Activated naive CD4-positive, alpha-beta T cell (primary cell): ENCODE data around the gene ZNF793.
A peak's percentile ranks its signal among the peaks of the same experiment; 100 is the strongest.

Source experiments
- DNase-seq, 4 experiments: peaks; one replicate each; lab custom pipeline; 2025; lab: John Stamatoyannopoulos, UW

The ZNF793 gene

GRCh38 chr19:37506387-37507166, at the start of gene ZNF793:
Gene ZNF793, plus strand, starts transcription at chr19:37506939. Its CDS starts 16,501 bp downstream, at chr19:37523440.
- DNase-seq = peak; percentile 26 to 65 (median 47)

GRCh38 chr19:37466277-37466797, 40.4 kb upstream of the ZNF793 start:
- DNase-seq = no peak

- peak; percentile 62 to 79 (median 70) for DNase-seq
Observed at GRCh38 chr19:37466798-37467607, 39.7 kb upstream of the ZNF793 start, which contains the start of gene ZNF569. Gene ZNF569, minus strand, starts transcription at chr19:37467444. Its CDS starts 22,523 bp downstream, at chr19:37444921.

GRCh38 chr19:37467608-37468090, 39.1 kb upstream of the ZNF793 start:
- no peak for DNase-seq

GRCh38 chr19:37468961-37469777, 37.6 kb upstream of the ZNF793 start, which contains the start of gene ZNF570:
Gene ZNF570, plus strand, starts transcription at chr19:37469356. Its CDS starts 999 bp downstream, at chr19:37470355.
- peak; percentile 71 to 86 (median 74) for DNase-seq

- DNase-seq = no peak
Observed at GRCh38 chr19:37470216-37470615, 36.5 kb upstream of the ZNF793 start.

GRCh38 chr19:37472165-37472564, 34.6 kb upstream of the ZNF793 start:
- DNase-seq = no peak

DNA sequence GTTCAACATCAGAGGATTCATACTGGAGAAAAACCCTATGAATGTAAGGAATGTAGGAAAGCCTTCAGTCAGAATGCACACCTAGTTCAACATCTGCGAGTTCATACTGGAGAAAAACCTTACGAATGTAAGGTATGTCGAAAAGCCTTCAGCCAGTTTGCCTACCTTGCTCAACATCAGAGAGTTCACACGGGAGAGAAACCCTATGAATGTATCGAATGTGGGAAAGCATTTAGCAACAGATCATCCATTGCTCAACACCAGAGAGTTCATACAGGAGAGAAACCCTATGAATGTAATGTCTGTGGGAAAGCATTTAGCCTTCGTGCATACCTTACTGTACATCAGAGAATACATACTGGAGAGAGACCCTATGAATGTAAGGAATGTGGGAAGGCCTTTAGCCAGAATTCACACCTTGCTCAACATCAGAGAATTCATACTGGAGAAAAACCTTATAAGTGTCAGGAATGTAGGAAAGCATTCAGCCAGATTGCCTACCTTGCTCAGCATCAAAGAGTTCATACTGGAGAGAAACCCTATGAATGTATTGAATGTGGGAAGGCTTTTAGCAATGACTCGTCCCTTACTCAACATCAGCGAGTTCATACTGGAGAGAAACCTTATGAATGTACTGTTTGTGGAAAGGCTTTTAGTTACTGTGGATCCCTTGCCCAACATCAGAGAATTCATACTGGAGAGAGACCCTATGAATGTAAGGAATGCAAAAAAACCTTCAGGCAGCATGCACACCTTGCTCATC, 22.2 kb upstream of the ZNF793 start:
- no peak for DNase-seq

GRCh38 chr19:37492213-37492612, 14.5 kb upstream of the ZNF793 start:
- no peak for DNase-seq

DNA sequence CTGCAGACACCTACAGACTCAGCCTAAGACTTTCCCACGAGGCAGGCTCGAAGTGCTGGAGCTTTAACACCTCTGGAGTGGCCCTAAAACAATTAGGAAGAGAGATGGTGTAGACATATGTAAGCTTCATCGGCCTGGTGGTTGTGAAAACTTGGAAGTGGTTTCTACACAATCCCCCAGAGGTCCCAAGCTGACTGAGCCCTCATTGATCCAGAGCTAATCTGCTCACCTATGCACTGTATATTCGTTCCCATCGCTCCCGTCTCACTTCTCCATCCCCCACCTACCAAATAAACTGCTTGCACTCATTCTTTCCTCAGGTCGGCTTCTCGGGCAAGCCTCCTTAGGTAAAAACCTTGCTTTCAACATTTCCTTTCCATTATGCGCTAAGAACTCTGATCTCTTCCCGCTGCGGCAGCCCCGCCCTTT, 767 bp upstream of the ZNF793 start:
- no peak for DNase-seq

- DNase-seq = no peak
Observed at GRCh38 chr19:37507167-37507464, 377 bp downstream of the ZNF793 start.

- no peak for DNase-seq
Observed at GRCh38 chr19:37511186-37511585, 4.4 kb downstream of the ZNF793 start.

DNA sequence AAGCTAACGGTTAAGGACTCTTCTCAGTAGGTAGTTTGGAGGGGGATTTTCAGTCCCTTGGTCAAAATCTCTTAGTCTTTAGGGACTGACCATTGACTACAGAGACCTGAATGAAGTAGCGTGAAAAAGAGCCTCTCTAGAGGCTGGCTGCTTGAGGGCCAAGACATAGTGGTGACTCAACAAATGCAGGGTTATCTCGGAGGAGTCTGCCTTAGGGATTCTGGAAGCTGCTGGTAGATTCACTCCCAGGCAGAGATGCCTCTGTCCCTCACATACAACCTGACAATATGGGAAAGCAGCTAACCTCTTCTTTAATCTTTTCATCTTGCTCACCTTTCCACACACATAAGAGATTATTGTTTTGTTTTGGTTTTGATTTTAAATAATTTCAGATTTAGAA, 5.1 kb downstream of the ZNF793 start:
- DNase-seq = no peak

DNA sequence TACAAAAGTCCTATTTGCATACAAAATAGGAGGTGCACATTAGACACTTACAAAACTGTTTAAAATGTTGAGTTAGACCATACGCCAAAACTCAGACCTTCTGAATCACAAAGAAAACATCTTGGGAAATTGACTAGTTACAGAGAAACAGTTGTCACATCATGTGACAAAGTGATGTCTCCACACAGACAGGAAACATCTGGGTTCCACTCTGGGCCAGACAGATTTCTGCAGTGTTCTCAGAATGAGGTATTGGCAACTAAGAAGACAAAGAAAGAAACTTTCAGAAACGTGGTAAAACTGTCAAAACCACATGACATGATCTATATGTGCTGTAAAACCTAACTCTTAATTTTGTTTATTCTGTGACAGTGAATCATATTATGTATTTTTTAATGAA, 6.7 kb downstream of the ZNF793 start:
- no peak for DNase-seq

GRCh38 chr19:37519890-37520289, 13.2 kb downstream of the ZNF793 start:
- DNase-seq = no peak

GRCh38 chr19:37537391-37537947, 30.7 kb downstream of the ZNF793 start:
- DNase-seq = no peak

DNA sequence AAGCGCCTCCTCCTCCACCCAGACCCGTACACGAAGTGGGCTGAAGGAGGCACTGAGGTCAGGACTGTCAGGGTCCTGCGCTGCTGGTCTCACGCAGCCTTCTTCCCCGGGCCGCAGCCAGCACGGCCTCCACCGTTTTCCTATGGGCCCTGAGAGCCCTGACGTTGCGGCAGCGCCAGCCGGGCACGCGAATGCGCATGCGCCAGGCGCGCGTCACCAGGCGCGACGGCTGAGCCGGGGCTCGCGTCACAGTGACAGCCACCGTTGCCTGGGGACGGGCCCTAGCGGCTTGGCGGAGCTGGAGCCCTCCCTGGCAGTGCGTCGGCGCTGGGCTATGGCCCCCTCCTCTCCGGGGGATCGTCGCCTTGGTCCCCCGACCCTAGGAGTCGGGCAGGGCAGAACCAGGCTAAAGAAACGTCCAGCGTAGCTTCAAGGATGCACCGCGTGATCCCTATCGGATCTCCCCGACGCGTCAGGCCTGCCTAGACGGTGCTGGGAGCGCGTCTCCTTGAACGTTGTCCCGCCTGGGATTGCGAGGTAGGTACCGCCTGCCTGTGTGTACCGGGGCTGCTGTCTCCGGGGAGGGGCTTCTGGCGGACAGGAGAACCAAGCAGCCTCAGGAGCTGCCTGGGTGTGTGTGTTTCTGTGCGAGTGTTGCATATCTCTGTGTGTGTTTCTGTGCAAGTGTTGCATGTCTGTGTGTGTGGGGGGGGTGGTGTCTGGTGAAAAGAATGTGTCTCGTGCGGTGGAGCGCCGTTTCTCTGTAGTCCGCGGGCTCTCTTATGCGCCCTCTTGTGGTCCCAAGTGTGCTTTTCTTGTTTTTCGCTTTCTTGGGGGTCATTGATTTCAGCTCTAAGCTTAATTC, 44.6 kb downstream of the ZNF793 start:
- DNase-seq = no peak

DNA sequence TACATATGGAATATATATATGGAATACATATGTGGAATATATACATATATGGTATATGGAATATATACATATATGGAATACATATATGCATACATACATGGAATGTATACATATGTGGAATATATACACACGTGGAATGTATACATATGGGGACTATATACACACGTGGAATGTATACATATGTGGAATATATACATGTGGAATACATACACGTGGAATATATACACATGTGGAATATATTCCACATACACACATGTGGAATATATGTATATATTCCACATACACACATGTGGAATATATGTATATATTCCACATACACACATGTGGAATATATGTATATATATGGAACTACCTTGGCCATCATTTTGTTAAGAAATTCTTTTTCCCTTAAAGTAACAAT, 56.8 kb downstream of the ZNF793 start:
- no peak for DNase-seq

DNA sequence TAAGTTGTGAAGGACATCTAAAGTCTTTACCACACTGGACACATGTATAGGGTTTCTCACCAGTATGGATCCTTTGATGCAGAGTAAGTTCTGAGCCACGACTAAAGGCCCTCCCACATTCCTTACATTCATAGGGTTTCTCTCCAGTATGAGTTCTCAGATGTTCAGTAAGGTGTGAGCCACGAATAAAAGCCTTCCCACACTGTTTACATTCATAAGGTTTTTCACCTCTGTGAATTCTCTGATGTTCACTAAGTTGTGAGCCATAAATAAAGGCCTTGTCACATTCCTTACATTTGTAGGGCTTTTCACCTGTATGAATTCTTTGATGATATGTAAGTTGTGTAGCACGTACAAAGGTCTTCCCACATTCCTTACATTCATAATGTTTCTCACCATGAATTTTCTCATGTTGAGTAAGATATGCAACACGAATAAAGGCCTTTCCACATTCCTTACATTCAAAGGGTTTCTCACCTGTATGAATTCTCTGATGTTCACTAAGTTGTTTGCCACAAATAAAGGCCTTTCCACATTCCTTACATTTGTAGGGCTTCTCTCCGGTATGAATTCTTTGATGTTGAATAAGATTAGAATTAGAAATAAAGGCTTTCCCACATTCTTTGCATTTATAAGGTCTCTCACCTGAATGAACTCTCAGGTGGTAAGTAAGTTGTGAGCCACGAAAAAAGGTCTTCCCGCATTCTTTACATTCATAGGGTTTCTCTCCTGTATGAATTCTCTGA, 58.1 kb downstream of the ZNF793 start:
- no peak for DNase-seq
